HCT116 (cell line): ENCODE data around the gene GRHPR. TPM values are rescaled to one million over a fixed set of nuclear protein-coding genes. Genes with fewer than 3 reads are reported as not detected.
"Not testable (repeated sequence)": the region's sequence is repeated elsewhere in the genome, so short reads cannot be mapped to it uniquely, and the experiment has no call there.

Experiments
- ATAC-seq: fragments of 200-7000 bp; cut with Tn5 transposase; 2 replicates; pipeline ENCODE4 v1.9.1; 2020; ENCODE audit warnings: mild to moderate bottlenecking, moderate library complexity
- BruUV-seq: library from RNA; stranded (reverse); fragments of 400-500 nt; replicated peaks from 2 replicates; lab custom pipeline; 2021; lab: Mats Ljungman, UMichigan
- CTCF ChIA-PET: fragments of 300-600 bp; sonication (Branson Sonifier 250); formaldehyde crosslinking; loops from one replicate; lab custom pipeline; 2021; ENCODE audit warnings: antibody characterized with exemption; lab: Charles Lee
- POLR2A ChIA-PET: fragments of 300-600, 350-600 bp; sonication (Branson Sonifier 250); formaldehyde crosslinking; loops from one replicate; lab custom pipeline; 2021; ENCODE audit warnings: antibody characterized with exemption; lab: Charles Lee
- RAD21 ChIA-PET, 2 experiments: fragments of 300-600 bp; sonication (Branson Sonifier 250); formaldehyde crosslinking; loops; one replicate each; lab custom pipeline; 2023; ENCODE audit warnings: low total read pairs in 2 of 2; ENCODE audit not compliant: uncharacterized antibody in 2 of 2, unreplicated experiment in 2 of 2, low non-redundant PET in 1 of 2; lab: Charles Lee
- DNase-seq: peaks from one replicate; pipeline ENCODE4 v3.0.0-alpha.2; 2010; ENCODE audit warnings: low read depth, low spot score
- H2AFZ ChIP-seq: fragments of 200-600 bp; shearing (Covaris generic), sonication (generic); 2 replicates; pipeline ENCODE4 v1.6.1; 2017; ENCODE audit warnings: low read depth, mixed run types, mixed read lengths, antibody characterized with exemption, low read length; ENCODE audit not compliant: poor library complexity, severe bottlenecking
- H3K27ac ChIP-seq: 2 replicates; pipeline ENCODE4 v1.5.1; 2012; ENCODE audit warnings: low read depth, low read length
- H3K27me3 ChIP-seq: fragments of 200-600 bp; sonication (generic); 2 replicates; pipeline ENCODE4 v1.6.1; 2016; ENCODE audit warnings: mixed run types, low read length, mixed read lengths; ENCODE audit not compliant: insufficient read depth
- H3K36me3 ChIP-seq, 2 experiments: fragments of 200-500 bp in 1 of 2; fragments of 200-600 bp in 1 of 2; sonication (Bioruptor generic) in 1 of 2; sonication (generic) in 1 of 2; 2 replicates each; pipeline versions ENCODE4 v1.5.1 to v1.6.1; 2014 to 2016; ENCODE audit warnings: low read length in 2 of 2, inconsistent platforms in 1 of 2, mixed read lengths in 1 of 2, mixed run types in 1 of 2; ENCODE audit not compliant: insufficient read depth in 2 of 2, control insufficient read depth in 1 of 2
- H3K4me1 ChIP-seq, 2 experiments: fragments of 200-600 bp in 1 of 2; sonication (generic) in 1 of 2; 2 replicates each; pipeline versions ENCODE4 v1.5.1 to v1.6.1; 2012 to 2017; ENCODE audit warnings: low read length in 2 of 2, inconsistent platforms in 1 of 2, mild to moderate bottlenecking in 1 of 2, mixed read lengths in 1 of 2, mixed run types in 1 of 2, moderate library complexity in 1 of 2; ENCODE audit not compliant: insufficient read depth in 2 of 2, control insufficient read depth in 1 of 2
- H3K4me2 ChIP-seq: fragments of 200-600 bp; sonication (generic); 2 replicates; pipeline ENCODE4 v1.6.1; 2017; ENCODE audit warnings: mixed run types, low read length, mixed read lengths
- H3K4me3 ChIP-seq, 2 experiments: fragments of 200-600 bp in 1 of 2; sonication (generic) in 1 of 2; replicated peaks in 1 of 2; 2 replicates each; pipeline ENCODE4 v1.5.1; 2011 to 2016; ENCODE audit warnings: low read length in 2 of 2, control low read depth in 1 of 2, low read depth in 1 of 2, mild to moderate bottlenecking in 1 of 2, mixed read lengths in 1 of 2, mixed run types in 1 of 2
- H3K79me2 ChIP-seq: fragments of 200-600 bp; sonication (generic); 2 replicates; pipeline ENCODE4 v1.6.1; 2017; ENCODE audit warnings: mild to moderate bottlenecking, mixed run types, low read length, moderate library complexity, mixed read lengths; ENCODE audit not compliant: insufficient read depth
- H3K9ac ChIP-seq: fragments of 200-600 bp; sonication (generic); 2 replicates; pipeline ENCODE4 v1.6.1; 2016; ENCODE audit warnings: low read length, mixed read lengths
- H3K9me2 ChIP-seq: fragments of 200-600 bp; sonication (generic), shearing (Covaris generic); 2 replicates; pipeline ENCODE4 v1.6.1; 2017; ENCODE audit warnings: mixed run types, mild to moderate bottlenecking, moderate library complexity; ENCODE audit not compliant: insufficient read depth
- H3K9me3 ChIP-seq, 2 experiments: fragments of 200-500 bp in 1 of 2; fragments of 200-600 bp in 1 of 2; sonication (Bioruptor generic) in 1 of 2; sonication (generic) in 1 of 2; 2 replicates each; pipeline ENCODE4 v1.6.1; 2014 to 2017; ENCODE audit warnings: low read length in 2 of 2, mixed read lengths in 2 of 2, inconsistent platforms in 1 of 2, low read depth in 1 of 2, mild to moderate bottlenecking in 1 of 2, mixed run types in 1 of 2, moderate library complexity in 1 of 2; ENCODE audit not compliant: control insufficient read depth in 1 of 2, insufficient read depth in 1 of 2
- H4K20me1 ChIP-seq: fragments of 200-600 bp; sonication (generic), shearing (Covaris generic); 2 replicates; pipeline ENCODE4 v1.6.1; 2017; ENCODE audit warnings: mixed run types, mild to moderate bottlenecking, moderate library complexity; ENCODE audit not compliant: insufficient read depth
- ATF3 ChIP-seq: IDR thresholded peaks from 2 replicates; pipeline ENCODE4 v1.6.1; 2012
- EGR1 ChIP-seq: IDR thresholded peaks from 2 replicates; pipeline ENCODE4 v1.6.1; 2012; ENCODE audit warnings: low read depth
- ELF1 ChIP-seq: IDR thresholded peaks from 2 replicates; pipeline ENCODE4 v1.6.1; 2012; ENCODE audit warnings: low read depth, borderline replicate concordance
- EZH2 ChIP-seq: fragments of 200-600 bp; sonication (generic); IDR thresholded peaks from 2 replicates; pipeline ENCODE4 v1.6.1; 2017; ENCODE audit warnings: antibody characterized with exemption, mixed run types
- EZH2phosphoT487 ChIP-seq: fragments of 200-600 bp; IDR thresholded peaks from 2 replicates; pipeline ENCODE4 v1.6.1; 2018; ENCODE audit warnings: antibody characterized with exemption, borderline replicate concordance
- FOSL1 ChIP-seq: IDR thresholded peaks from 2 replicates; pipeline ENCODE4 v1.6.1; 2012; ENCODE audit warnings: low read depth
- POLR2AphosphoS5 ChIP-seq: IDR thresholded peaks from 2 replicates; pipeline ENCODE4 v1.6.1; 2011; ENCODE audit warnings: mild to moderate bottlenecking, low read depth, low read length, moderate library complexity
- SIN3A ChIP-seq: IDR thresholded peaks from 2 replicates; pipeline ENCODE4 v1.6.1; 2012; ENCODE audit warnings: low read depth
- SRF ChIP-seq: IDR thresholded peaks from 2 replicates; pipeline ENCODE4 v1.6.1; 2012; ENCODE audit warnings: low read depth
- TCF7L2 ChIP-seq: IDR thresholded peaks from 2 replicates; pipeline ENCODE4 v1.7.0; 2011; ENCODE audit warnings: borderline replicate concordance, inconsistent platforms; ENCODE audit not compliant: insufficient read depth, insufficient read length; ENCODE audit errors: extremely low read depth
- YY1 ChIP-seq: IDR thresholded peaks from 2 replicates; pipeline ENCODE4 v1.6.1; 2011; ENCODE audit warnings: low read length, low read depth, moderate library complexity, mild to moderate bottlenecking; ENCODE audit not compliant: insufficient replicate concordance; ENCODE audit errors: extremely low read depth
- intact Hi-C: fragments of 100-400 bp; cut with micrococcal nuclease; formaldehyde crosslinking; loops from 2 replicates; pipeline ENCODE4 v1.10.0; 2022
- total RNA-seq: library from RNA; stranded (reverse); gene quantifications from one replicate; pipeline ENCODE4 v1.2.1, GENCODE V29; 2021; ENCODE audit not compliant: unreplicated experiment
- TF ChIP-seq, protein P1 (sequence below): IDR thresholded peaks from 2 replicates; pipeline ENCODE4 v1.6.1; 2012; ENCODE audit warnings: low read depth
- TF ChIP-seq, protein P2 (sequence below): IDR thresholded peaks from 2 replicates; pipeline ENCODE4 v1.6.1; 2011; ENCODE audit warnings: mild to moderate bottlenecking, low read length, moderate library complexity; ENCODE audit not compliant: insufficient replicate concordance; ENCODE audit errors: extremely low read depth

The GRHPR gene
- total RNA-seq, 1 experiment from 2014 or later = 106 TPM

- TF ChIP-seq, protein P1, sequence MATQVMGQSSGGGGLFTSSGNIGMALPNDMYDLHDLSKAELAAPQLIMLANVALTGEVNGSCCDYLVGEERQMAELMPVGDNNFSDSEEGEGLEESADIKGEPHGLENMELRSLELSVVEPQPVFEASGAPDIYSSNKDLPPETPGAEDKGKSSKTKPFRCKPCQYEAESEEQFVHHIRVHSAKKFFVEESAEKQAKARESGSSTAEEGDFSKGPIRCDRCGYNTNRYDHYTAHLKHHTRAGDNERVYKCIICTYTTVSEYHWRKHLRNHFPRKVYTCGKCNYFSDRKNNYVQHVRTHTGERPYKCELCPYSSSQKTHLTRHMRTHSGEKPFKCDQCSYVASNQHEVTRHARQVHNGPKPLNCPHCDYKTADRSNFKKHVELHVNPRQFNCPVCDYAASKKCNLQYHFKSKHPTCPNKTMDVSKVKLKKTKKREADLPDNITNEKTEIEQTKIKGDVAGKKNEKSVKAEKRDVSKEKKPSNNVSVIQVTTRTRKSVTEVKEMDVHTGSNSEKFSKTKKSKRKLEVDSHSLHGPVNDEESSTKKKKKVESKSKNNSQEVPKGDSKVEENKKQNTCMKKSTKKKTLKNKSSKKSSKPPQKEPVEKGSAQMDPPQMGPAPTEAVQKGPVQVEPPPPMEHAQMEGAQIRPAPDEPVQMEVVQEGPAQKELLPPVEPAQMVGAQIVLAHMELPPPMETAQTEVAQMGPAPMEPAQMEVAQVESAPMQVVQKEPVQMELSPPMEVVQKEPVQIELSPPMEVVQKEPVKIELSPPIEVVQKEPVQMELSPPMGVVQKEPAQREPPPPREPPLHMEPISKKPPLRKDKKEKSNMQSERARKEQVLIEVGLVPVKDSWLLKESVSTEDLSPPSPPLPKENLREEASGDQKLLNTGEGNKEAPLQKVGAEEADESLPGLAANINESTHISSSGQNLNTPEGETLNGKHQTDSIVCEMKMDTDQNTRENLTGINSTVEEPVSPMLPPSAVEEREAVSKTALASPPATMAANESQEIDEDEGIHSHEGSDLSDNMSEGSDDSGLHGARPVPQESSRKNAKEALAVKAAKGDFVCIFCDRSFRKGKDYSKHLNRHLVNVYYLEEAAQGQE = no peak
These were observed 2.8 kb downstream of the GRHPR start (continued) for GRCh38 chr9:37425298-37425752.

DNA sequence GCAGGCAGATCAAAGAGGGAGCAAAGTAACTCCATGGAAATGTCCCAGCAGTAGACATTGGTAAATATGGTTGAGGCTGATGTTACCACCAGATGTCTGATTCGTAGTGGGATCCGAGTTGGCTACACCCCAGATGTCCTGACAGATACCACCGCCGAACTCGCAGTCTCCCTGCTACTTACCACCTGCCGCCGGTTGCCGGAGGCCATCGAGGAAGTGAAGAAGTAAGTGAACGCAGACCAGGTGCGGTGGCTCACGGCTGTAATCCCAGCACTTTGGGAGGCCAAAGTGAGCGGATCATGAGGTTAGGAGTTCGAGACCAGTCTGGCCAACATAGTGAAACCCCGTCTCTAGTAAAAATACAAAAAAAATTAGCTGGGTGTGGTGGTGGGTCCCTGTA lies 3.9 kb downstream of the GRHPR start:
- H3K4me3 ChIP-seq, H3K9me2 ChIP-seq, H4K20me1 ChIP-seq, H3K9ac ChIP-seq, RAD21 ChIA-PET, ATAC-seq, intact Hi-C loops, CTCF ChIA-PET, H3K27ac ChIP-seq, H3K27me3 ChIP-seq, H2AFZ ChIP-seq, BruUV-seq, POLR2A ChIA-PET, H3K9me3 ChIP-seq, H3K4me2 ChIP-seq, DNase-seq: not testable (repeated sequence)
- Histone ChIP-seq H3K4me1 (peaks cover 4 to 18% of the 10 kb centered on the region in 2 experiments; a peak in 3 of 4 replicates), H3K36me3 (peaks cover 27 to 42% of the 10 kb centered on the region in 2 experiments), H3K79me2 (peaks cover 47% of the 10 kb centered on the region)

DNA sequence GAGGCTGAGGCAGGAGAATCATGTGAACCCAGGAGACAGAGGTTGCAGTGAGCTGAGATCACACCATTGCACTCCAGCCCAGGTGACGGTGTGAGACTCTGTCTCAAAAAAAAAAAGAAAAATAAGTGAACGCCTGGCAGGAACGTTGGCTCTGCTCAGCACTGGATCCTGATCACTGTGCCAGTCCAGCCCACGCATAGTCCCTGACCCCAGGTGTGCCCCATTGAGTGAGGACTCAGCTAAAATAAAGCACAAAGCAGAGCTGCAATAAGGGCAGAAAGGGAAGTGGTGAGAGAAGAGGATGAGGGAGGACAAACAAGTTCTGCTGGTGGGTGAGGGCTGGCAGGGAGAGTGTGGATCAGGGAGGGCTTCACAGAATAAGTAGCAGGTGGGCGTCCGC lies 4.3 kb downstream of the GRHPR start:
- RAD21 ChIA-PET = no interaction called here
- H4K20me1 ChIP-seq = no peaks in the 10 kb centered on the region
- TF ChIP-seq POLR2AphosphoS5 = no peak
- no peak for TF ChIP-seq EZH2phosphoT487
- no peak for TF ChIP-seq TCF7L2
- TF ChIP-seq, protein P2, sequence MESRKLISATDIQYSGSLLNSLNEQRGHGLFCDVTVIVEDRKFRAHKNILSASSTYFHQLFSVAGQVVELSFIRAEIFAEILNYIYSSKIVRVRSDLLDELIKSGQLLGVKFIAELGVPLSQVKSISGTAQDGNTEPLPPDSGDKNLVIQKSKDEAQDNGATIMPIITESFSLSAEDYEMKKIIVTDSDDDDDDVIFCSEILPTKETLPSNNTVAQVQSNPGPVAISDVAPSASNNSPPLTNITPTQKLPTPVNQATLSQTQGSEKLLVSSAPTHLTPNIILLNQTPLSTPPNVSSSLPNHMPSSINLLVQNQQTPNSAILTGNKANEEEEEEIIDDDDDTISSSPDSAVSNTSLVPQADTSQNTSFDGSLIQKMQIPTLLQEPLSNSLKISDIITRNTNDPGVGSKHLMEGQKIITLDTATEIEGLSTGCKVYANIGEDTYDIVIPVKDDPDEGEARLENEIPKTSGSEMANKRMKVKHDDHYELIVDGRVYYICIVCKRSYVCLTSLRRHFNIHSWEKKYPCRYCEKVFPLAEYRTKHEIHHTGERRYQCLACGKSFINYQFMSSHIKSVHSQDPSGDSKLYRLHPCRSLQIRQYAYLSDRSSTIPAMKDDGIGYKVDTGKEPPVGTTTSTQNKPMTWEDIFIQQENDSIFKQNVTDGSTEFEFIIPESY = no peak
- no peak for TF ChIP-seq EZH2
- no peak for TF ChIP-seq YY1
- no peak for TF ChIP-seq ATF3
- no peak for TF ChIP-seq SIN3A
- TF ChIP-seq SRF = no peak
- no peak for TF ChIP-seq FOSL1
- no peak for TF ChIP-seq ELF1
- no peak for TF ChIP-seq EGR1
- TF ChIP-seq, all 23 proteins: peak for 0
- Histone ChIP-seq H3K9ac (no peak overlapping the region), H3K79me2 (peaks cover 47% of the 10 kb centered on the region), H3K9me2 (no peaks in the 10 kb centered on the region), H3K4me3 (no peak overlapping the region), H3K9me3 (no peaks in the 10 kb centered on the region), H3K4me1 (peaks cover 4 to 15% of the 10 kb centered on the region in 2 experiments; a peak in 3 of 4 replicates), H3K27me3 (no peaks in the 10 kb centered on the region), H3K36me3 (peaks cover 28 to 47% of the 10 kb centered on the region in 2 experiments), H2AFZ (no peak overlapping the region), H3K27ac (no peak overlapping the region), H3K4me2 (no peak overlapping the region)
- ChIA-PET CTCF (no interaction called here), POLR2A (no interaction called here)
- ATAC-seq = no peak
- intact Hi-C loops = no loop called here
- BruUV-seq = no TSS peak
- DNase-seq = no peak
